DMS153 treated with DMSO at 0.1 percent for 48 hours (cell line): ENCODE data around the gene KBTBD3.

Source experiments
- DNase-seq: peaks from one replicate; lab custom pipeline; 2025; ENCODE audit not compliant: unreplicated experiment; lab: John Stamatoyannopoulos, UW

The KBTBD3 gene, protein sequence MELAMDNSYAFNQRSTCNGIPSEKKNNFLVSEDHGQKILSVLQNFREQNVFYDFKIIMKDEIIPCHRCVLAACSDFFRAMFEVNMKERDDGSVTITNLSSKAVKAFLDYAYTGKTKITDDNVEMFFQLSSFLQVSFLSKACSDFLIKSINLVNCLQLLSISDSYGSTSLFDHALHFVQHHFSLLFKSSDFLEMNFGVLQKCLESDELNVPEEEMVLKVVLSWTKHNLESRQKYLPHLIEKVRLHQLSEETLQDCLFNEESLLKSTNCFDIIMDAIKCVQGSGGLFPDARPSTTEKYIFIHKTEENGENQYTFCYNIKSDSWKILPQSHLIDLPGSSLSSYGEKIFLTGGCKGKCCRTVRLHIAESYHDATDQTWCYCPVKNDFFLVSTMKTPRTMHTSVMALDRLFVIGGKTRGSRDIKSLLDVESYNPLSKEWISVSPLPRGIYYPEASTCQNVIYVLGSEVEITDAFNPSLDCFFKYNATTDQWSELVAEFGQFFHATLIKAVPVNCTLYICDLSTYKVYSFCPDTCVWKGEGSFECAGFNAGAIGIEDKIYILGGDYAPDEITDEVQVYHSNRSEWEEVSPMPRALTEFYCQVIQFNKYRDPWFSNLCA

DNA sequence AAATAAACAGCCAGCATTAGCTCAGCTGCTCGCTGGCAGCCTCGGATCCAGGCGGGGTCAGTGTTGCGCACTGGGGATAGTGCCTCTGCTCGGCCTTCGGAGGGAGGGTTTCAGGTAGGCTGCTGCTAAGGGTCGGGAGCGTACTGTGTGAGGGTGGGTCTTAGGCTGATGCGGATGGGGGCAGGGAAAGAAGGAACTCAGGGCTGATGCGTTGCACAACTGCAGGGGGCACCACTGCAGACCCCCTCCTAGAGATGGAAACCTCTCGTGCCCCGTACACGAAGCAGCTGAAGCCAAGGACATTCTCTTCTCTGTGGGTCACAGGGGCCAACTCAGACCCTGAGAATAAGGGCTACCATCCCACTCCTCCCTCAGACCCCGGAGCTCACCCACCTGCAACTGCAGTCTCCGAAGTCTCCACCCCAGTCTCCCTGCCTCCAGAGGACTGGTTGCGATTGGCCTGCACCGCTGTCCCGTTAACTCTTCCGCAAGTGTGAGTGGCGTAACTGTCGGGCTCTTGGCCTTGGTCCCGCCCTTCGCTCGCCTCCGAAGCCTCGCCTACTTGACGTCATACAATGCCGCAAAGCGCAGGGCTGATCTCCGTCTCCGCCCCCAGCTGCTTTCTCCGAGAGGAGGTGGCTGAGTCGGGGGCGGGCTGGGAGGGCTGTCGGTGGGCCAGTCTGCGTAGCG is at the start of gene KBTBD3:
KBTBD3 (minus strand) TSS at position 429 of the 690 bp plus-strand sequence. CDS start 18,250 bp downstream, outside the sequence.
- peak; percentile 96 for DNase-seq

DNA sequence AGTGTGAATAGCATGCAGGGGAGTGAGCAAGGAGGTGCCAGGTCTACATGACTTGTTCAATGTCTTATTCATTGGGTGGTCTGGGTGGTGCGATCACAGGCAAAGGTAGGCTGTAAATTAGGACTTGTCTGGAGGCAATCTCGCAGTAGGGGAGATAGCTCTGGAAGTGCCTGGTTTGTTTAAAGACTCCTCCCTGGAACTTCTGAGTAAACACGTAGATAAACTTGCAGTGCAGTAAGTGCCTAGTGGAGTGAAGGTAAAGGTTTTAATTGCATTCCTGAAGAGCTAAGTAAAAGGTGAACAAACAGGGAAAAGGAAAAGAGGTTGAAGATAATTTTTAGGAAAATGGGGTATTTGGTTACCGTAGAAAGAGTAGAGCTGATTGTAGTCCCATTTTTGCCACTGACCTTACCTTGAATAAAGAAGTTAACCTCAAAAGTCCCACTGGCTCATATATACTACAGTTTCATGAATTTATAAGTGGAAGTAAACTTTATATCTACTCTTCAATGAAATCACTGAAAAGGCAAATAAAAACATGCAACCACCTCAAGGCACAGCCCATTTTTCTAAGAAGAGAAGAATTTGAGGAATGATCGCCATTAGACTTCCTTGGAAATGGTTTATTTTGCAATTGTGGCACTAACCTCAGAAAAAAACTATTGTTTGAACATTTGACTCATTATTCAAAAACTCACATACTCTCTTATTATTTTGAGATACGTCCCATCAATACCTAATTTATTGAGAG is 44.6 kb upstream of the KBTBD3 start:
- no peak for DNase-seq

DNA sequence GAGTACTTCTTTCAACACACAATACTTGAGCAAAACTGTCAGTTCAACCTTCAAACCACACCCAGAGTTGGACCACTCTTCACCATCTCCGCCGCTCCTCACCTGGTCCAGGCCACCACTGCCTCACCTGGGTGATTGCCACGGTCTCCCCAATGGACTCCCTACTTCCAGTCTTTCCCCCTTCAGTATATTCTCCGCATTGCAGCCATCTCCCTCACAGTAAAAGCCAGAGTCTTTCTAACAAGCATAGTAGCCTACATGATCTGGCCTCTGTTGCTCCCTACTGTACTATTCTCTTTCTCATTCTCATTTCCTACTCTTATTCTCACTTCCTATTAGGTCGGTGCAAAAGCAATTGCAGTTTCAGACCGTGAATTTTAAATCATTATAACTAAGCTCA is 28.8 kb upstream of the KBTBD3 start:
- no peak for DNase-seq

DNA sequence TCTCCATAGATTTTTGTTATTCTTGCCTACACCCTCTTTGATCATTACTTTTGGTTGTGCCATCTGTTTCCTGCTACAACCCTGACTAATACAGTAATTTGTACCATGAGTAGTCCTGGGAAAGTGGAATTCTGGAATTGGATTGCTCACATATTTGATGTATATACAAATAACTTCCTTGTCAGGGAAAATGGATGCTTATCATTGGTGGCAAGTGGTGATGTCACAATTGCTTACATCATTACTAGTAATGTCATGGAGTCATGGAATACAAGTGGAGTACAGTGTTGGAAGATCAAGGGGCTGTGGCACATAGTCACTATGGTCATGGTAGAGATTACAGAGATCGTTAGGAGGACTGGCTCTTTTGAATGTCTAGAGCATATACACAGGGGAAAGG is 24.7 kb upstream of the KBTBD3 start:
- no peak for DNase-seq

DNA sequence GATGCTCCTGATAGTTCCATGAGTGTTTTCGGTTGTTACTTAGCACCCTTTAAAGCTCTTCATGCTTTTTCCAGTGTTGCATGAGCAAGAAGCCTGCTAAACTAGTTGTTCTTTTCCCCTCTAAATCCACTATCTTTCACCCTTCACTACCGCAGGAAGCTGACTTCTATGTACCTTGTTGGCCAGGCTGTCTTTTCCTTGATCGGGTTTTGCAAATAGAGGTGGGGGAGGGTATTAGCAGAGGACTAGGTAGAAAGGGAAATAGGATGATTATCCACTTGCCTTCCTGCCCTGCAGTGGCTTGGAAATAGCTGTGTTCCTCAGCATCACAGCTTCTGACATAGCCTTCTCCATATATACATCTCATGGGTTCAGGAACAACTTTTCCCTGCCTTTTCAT is 24.2 kb upstream of the KBTBD3 start:
- DNase-seq: no peak

DNA sequence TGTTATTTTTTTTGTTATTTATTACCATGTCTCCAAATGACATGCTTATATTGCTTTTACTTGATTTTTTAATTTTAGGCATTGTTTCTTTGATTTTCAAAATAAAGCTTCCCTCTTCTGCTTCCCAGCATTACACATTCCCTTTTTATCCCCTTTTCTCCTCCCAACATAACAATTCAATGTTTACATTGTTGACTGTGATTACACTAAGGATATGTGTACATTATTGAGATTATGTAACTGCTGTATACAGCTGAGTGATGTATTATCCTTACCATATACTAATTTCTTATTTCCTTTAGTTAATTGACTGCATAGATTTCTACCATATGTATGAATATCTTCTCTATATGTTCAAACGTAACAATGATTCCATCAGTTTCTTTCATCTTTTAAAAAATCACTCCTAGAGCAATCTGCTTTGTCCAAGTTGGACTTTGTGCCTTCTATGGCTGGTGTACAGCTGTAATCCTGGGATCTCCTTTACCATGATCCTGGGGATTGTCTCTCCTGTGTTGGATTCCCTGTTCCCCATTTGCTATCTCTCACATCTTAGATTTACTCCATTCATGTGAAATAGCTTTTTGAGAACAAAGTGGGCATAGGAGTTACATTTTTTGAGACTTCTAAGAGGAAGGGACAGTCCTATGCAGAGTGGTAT is 21.9 kb upstream of the KBTBD3 start:
- no peak for DNase-seq

DNA sequence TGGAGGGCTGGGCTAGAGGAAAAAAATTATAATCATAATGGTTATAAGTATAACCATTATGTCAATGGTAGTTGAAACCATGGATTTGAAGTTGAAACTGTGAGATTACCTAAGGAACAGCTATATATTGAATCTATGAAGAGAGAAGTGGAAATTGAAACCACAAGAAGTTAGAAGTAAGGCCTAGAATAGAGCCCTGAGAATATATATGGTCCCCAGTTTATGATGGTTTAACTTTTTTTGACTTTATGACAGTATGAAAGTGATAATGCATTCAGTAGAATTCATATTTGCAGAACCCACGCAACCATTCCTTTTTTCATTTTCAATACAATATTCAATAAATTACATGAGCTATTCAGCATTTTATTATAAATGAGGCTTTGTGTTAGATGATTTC is 15.3 kb upstream of the KBTBD3 start:
- no peak for DNase-seq

DNA sequence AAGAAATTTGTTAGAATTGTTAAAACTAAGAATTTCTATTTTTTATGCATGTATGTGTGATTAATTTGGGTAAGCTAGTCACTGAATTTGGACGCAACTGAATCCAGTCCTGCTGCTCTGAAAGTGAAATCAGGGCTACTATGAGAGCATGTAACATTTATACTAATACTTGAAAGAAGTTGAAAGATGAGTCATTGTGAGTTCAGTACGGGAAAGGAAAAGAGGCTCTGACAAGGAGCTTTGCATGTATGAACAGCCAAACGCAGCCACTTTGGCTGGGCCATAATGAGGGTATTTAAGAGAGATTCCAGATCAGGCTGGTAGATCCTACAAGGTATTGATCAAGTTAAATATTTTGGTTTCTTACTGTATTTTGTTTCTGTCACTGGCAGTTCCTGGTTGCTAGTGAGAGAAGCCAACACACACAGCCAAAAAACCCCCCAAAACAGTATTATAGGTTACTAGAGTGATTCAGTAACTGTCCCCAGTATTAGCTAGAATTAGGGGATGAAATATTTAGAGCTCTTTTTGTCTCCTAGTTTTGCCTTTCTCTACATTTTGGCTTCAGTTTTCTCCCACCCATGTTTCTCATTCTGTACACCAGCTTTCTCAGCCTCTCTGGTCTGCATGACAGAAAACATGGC is 14.5 kb upstream of the KBTBD3 start:
- DNase-seq: no peak

DNA sequence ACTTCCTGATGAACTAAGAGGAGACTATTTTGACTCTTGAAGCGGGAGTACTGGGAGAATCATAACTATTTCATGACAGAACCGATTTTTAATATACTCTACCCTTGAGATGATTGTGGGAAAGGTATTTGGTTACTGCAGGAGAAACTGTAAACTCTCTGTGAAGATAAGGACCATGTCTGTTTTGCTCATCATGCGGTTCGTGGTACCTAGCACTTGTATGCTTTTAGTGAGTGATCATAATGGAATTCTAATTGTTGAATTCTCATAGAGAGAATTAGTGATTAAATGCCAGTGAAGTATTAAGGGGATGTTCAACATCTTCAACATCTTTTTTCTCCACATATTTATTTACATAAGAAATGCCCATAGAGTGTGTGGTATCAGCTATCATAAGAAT is 11.7 kb upstream of the KBTBD3 start:
- DNase-seq: no peak

DNA sequence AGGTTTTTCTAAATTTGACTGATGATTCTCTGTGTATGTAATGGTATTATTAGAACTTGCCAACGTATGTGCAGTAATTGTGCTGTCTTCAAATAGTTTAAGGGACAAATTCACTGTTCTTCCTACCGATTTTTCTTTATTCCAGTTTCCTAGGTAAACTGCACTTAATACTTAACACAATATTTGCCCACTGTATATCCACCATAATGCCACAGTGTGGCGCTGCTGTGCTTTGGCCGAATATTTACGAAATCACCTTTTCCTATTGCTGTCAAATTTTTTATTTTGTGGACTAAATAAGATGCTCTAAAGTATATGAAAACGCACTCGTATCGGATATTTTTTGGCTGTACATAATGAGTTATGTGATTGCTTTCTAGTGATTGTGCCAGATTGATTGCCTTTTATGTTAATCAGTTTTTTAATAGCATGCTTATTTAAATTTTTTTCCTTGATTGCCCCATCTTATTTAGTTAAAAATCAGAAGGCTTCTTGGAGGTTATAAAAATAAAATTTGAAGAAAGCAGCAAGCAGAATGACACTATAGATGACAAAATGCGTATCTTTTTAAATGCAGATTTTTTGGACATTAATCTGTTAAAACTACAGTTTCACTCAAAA is 10.8 kb upstream of the KBTBD3 start:
- DNase-seq: no peak

DNA sequence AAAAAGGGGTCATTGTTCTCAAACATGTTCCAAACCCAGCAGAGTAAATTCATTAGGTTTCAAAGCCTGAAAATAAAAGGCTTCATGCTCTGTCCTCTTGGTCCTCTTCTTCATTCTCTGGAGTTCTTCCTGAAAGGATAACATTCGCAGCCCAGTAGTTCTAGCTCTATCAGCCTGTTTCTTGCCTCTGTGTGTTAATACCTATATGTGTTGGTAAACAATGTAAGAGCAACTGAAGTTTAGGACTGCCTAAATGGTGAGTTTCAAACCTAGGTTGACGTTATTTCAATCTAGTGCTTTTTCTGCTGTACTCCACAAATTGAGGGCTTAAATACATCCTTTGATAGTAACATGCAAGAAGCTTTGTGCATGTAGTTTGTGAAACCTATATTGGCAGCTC is 9.7 kb upstream of the KBTBD3 start:
- no peak for DNase-seq

DNA sequence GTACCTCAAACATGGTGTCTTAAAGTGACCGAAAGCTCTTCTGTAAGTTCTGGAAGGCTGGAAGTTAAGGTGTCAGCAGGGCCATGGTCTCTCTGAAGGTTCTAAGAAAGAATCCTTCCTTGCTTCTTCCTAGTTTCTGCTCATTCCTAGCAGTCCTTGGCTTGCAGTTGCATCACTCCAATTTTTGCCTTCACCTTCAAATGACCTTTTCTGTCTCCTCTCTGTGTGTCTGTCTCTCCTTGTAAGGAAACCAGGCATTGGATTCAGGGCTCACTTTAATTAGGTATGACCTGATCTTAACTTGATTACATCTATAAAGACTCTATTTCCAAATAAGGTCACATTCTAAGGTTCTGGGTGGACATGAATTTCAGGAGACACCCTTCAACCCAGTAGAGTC is 9.0 kb upstream of the KBTBD3 start:
- no peak for DNase-seq

DNA sequence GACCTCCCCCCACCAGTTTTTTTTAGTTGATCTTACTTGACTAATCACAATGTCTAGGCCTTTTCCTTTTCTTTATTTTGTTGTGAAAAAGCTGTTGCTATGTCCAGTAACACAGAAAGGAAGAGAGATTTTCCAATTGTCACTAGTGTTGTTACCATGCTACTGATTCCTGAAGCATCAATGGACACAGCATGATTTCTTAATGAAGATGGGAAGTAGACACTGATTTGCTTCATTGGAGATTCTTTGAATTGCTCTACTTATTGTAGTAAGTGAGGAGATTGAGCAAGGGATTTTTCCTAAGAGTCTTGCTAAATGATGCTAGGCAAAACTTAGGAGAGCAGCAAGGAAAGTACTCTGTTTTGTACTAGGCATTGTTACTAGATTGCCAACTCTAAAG is 4.9 kb upstream of the KBTBD3 start:
- no peak for DNase-seq

DNA sequence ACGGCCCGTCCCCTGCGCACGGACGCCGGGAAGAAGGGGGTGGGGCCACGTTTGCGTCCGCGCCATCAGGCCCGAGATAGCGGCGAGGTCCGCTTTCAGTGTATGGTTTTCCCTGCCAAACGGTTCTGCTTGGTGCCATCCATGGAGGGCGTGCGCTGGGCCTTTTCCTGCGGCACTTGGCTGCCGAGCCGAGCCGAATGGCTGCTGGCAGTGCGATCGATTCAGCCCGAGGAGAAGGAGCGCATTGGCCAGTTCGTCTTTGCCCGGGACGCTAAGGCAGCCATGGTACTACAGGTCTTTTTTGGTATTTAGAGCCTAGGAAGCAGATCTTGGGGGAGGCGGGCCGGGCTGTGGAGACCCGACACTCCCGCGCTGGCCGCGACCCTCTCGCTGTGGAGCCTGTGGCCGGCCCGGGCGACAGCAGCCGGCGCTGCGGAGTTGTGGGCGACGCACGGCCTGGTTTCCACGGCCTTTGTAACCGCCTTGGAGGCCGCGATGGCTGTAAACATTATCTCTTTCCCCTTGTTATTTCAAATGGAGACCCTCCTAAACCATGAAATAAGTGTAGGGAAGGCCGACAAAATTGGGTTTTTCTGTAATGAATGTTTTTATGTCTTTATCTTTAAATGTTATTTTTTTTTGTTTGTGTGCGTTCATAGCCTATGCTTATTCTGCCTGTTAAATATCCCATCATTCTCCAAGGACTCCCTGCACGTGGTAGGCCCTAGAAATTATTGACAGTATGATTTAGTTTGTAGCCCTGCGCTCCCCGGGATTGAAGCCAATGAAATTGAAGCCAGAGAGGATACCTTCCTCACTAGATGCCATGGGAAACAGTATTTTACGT is 685 bp upstream of the KBTBD3 start, which contains the start of gene AASDHPPT:
AASDHPPT (plus strand) TSS at position 54 of the 847 bp plus-strand sequence; CDS start at position 103, 49 bp downstream.
- peak; percentile 33 for DNase-seq

DNA sequence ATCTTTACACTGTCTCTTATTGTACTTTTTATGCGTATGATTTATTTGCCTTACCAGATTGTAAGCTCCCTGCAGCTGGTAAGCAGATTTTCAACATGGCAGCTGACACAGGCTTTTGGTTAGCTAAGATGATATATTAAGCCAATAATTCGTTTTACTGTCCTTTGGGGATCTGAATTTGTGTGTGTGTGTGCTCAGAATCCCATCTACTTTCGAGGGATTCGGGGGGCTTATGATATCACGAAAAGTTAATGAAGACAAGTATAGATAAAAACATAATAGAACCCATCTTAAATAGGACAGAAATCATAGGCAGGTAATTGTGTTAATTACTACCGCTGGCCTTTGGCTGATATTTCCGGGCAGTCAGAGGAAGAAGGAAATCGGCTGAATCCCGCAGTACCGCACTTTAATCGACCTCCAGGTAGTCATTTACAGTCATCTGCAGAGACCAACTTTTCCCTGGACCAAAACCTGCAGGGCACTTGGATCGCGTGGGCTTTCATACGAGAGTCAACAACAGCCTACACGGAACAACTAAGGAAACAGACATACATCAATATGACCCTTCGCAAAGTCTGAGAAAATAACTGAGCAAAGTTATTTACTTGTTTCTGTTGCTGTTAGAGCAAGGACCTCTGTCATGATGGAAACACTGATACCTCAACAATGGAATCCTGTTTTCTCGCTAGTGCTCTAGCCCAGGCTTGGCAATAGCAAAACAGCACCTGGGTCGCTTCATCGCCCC is 802 bp downstream of the KBTBD3 start:
- DNase-seq: no peak

DNA sequence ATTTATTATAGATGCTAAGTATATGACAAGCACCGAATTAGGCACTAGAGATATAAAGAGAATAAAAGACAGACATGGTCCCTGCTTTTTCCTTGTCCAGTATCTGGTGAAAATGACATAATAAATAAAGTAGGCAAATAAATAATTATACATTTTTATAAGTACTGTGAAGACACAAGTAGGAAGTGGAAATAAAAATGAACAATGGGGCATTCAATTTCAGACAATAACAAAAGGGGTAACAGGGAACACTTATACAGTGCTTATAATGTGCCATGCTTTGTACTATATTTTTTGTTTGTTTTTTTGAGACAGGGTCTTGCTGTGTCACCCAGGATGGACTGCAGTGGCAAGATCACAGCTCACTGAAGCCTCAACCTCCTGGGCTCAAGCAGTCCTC is 4.3 kb downstream of the KBTBD3 start:
- no peak for DNase-seq

DNA sequence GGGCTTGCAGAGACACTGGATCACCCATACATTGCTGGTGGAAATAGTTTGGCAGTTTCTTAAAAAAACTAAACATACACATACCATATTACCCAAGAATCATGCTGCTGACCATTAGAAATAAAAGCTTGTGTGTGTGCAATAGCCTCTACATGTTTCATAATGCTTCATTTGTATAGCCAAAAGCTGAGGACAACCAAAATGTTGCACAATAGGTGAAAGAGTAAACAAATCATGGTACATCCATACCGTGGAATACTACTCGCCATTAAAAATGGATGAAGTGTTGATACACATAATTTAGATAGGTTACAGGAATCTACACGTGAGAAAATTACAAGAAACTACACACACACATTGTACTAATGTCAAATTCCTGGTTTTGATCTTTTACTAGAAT is 6.5 kb downstream of the KBTBD3 start:
- no peak for DNase-seq

DNA sequence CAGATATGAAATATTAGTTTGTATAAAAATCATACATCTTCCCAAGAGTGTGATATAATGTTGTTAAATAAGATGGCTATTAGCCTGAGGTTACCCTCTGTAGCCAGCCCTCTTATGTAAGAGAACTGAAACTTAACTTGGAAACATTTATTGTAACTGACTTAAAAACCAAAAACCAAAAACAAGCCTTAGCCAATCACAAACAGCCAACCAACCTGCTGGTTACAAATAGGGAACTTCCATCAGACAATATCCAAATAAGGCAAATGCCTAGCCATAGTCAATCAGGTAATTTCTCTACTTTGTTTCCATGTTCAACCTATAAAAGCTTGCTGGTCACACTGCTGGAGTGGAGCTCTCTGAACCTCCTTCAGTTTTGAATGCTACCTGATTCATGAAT is 14.1 kb downstream of the KBTBD3 start:
- no peak for DNase-seq
